Right lobe of liver (tissue), 6 donors: ENCODE measurements around the gene MRAP. TPM values are rescaled to one million over a fixed set of nuclear protein-coding genes. Genes with fewer than 3 reads are reported as not detected.
A peak's percentile ranks its signal among the peaks of the same experiment; 100 is the strongest.

Experiments used
- ATAC-seq, 4 donors: fragments of 200-7000 bp; cut with Tn5 transposase; one replicate each; pipeline ENCODE4 v1.9.1; 2020; ENCODE audit warnings: mild to moderate bottlenecking in 4 of 4, moderate library complexity in 4 of 4
- DNase-seq, 3 donors: peaks; one replicate each; pipeline ENCODE4 v3.0.0-alpha.2; 2020
- H3K27ac ChIP-seq, 3 donors: fragments of 200-600 bp; one replicate each; pipeline ENCODE4 v1.8.0; 2022
- H3K27me3 ChIP-seq, 2 donors: fragments of 200-600 bp; one replicate each; pipeline ENCODE4 v1.8.0; 2022
- H3K36me3 ChIP-seq, 4 donors: fragments of 200-600 bp; sonication (generic) in 1 of 4; one replicate each; pipeline versions ENCODE4 v1.5.1 to v1.8.0; 2017 to 2022; ENCODE audit warnings: control low read depth in 1 of 4
- H3K4me1 ChIP-seq, 4 donors: fragments of 200-600 bp; sonication (generic) in 1 of 4; one replicate each; pipeline versions ENCODE4 v1.5.1 to v1.8.0; 2017 to 2022; ENCODE audit warnings: control low read depth in 1 of 4
- H3K4me3 ChIP-seq, 3 donors: fragments of 200-600 bp; one replicate each; pipeline ENCODE4 v1.8.0; 2022
- H3K9me3 ChIP-seq, 4 donors: fragments of 200-600 bp; sonication (generic) in 1 of 4; one replicate each; pipeline versions ENCODE4 v1.5.1 to v1.8.0; 2017 to 2022; ENCODE audit warnings: control low read depth in 1 of 4
- POLR2A ChIP-seq: fragments of 450-650 bp; IDR thresholded peaks from one replicate; pipeline ENCODE4 v1.6.1; 2017; ENCODE audit warnings: antibody characterized with exemption, mild to moderate bottlenecking
- WGBS: methylation state at CpG from one replicate; pipeline ENCODE4 v1.1.6; 2018; ENCODE audit warnings: low coverage, low lambda C conversion rate; ENCODE audit not compliant: insufficient coverage; ENCODE audit errors: missing lambda C conversion rate; 5-methylcytosine and 5-hydroxymethylcytosine counted together
- intact Hi-C, 2 donors: fragments of 100-400 bp; cut with DNase I; formaldehyde crosslinking; loops; one replicate each; pipeline versions ENCODE4 v1.11.2 to v1.14.1; 2022
- total RNA-seq, 6 experiments: library from RNA; depleted of rRNA in 2 of 6; stranded (reverse); fragments of >200 nt in 2 of 6; fragmentation: NEBNext Ultra II Directional in 3 of 6; extraction: Animal tissue kit (Norgen Biotek cat#: 25700) in 3 of 6; gene quantifications; one replicate each; pipeline versions ENCODE4 v1.1.0 to v1.2.4, GENCODE V29; 2016 to 2023
- TF ChIP-seq, protein P1 (sequence below), 4 donors: fragments of 200-600 bp in 3 of 4; fragments of 450-650 bp in 1 of 4; IDR thresholded peaks; one replicate each; pipeline versions ENCODE4 v1.5.1 to v1.8.0; 2016 to 2022; ENCODE audit warnings: antibody characterized with exemption in 4 of 4, mild to moderate bottlenecking in 2 of 4
- donor health status: DM: no; HTN: yes; CAD: no.
- donor health status: DM: no; HTN: no; CAD: no.
- donor health status: DM: no; HTN: no; CAD: no.
- donor health status: DM: no; HTN: yes; CAD: no.
- donor health status: DM: no; HTN: yes; CAD: no.

MRAP gene
- total RNA-seq, 6 experiments from 2014 or later = 0.37 to 3.0 (median 1.7) TPM; not detected in 1

- Histone ChIP-seq H3K9me3 (no peaks in the 10 kb centered on the region), H3K27ac (peak within 1 kb of the TSS; percentile 17 to 29 (median 29)), H3K27me3 (no peaks in the 10 kb centered on the region), H3K36me3 (no peaks in the 10 kb centered on the region), H3K4me1 (peaks cover 0 to 18% (median 3%) of the 10 kb centered on the region in 4 donors), H3K4me3 (peak within 1 kb of the TSS; percentile 69 to 90 (median 75))
- peak; percentile 94 to 98 (median 96) for ATAC-seq
- WGBS = under 1% methylated on average over 26 of the region's 69 CpGs
- intact Hi-C loops = no loop called here
- DNase-seq = peak; percentile 94 to 95 (median 94)
- TF ChIP-seq, protein P1, sequence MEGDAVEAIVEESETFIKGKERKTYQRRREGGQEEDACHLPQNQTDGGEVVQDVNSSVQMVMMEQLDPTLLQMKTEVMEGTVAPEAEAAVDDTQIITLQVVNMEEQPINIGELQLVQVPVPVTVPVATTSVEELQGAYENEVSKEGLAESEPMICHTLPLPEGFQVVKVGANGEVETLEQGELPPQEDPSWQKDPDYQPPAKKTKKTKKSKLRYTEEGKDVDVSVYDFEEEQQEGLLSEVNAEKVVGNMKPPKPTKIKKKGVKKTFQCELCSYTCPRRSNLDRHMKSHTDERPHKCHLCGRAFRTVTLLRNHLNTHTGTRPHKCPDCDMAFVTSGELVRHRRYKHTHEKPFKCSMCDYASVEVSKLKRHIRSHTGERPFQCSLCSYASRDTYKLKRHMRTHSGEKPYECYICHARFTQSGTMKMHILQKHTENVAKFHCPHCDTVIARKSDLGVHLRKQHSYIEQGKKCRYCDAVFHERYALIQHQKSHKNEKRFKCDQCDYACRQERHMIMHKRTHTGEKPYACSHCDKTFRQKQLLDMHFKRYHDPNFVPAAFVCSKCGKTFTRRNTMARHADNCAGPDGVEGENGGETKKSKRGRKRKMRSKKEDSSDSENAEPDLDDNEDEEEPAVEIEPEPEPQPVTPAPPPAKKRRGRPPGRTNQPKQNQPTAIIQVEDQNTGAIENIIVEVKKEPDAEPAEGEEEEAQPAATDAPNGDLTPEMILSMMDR (IDR thresholded peaks at IDR 0.05) = no peak
- TF ChIP-seq POLR2A = peak; percentile 30
Observed at GRCh38 chr21:32278518-32279376, 19.9 kb upstream of the MRAP start, which contains the start of gene MIS18A. Gene MIS18A (minus strand): TSS chr21:32279049. CDS start chr21:32279014, 35 bp downstream.

DNA sequence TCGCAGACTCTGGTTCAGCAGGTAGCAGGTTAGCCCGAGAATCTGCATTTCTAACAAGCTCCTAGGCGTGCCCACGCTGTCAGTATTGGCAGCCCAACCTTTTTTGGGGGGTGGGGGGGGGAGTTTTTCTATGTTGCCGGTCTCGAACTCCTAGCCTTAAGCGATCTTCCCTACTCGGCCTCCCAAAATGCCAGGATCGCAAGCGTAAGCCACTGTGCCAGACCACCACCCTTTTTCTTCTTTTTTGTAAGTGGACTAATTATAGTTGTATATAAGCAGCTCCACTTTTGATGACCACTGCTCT is 19.3 kb upstream of the MRAP start:
- no peak for DNase-seq
- Histone ChIP-seq H3K27me3 (no peaks in the 10 kb centered on the region), H3K36me3 (no peaks in the 10 kb centered on the region), H3K27ac (peak overlapping the region; percentile 17 to 29 (median 29)), H3K4me1 (peaks cover 0 to 18% (median 3%) of the 10 kb centered on the region in 4 donors), H3K9me3 (no peaks in the 10 kb centered on the region), H3K4me3 (peak overlapping the region; percentile 69 to 90 (median 75))
- intact Hi-C loops = no loop called here
- 19% methylated on average over 6 of the region's 10 CpGs for WGBS
- no peak for ATAC-seq
- no peak for TF ChIP-seq POLR2A
- TF ChIP-seq, protein P1 (IDR thresholded peaks at IDR 0.05) = no peak

- WGBS = 92% methylated on average over 2 of the region's 7 CpGs
- Histone ChIP-seq H3K27me3 (no peaks in the 10 kb centered on the region), H3K4me3 (no peak overlapping the region), H3K4me1 (peaks cover 0 to 18% (median 3%) of the 10 kb centered on the region in 4 donors), H3K36me3 (no peaks in the 10 kb centered on the region), H3K27ac (no peak overlapping the region), H3K9me3 (no peaks in the 10 kb centered on the region)
- TF ChIP-seq, protein P1 (IDR thresholded peaks at IDR 0.05) = no peak
- TF ChIP-seq POLR2A = no peak
- ATAC-seq (no peak), DNase-seq (no peak)
- intact Hi-C loops = no loop called here
Observed at GRCh38 chr21:32281531-32281930, 17.1 kb upstream of the MRAP start.

GRCh38 chr21:32282992-32283391 is 15.7 kb upstream of the MRAP start:
- WGBS = 77% methylated on average over 3 of the region's 6 CpGs
- H3K9me3 ChIP-seq = no peaks in the 10 kb centered on the region
- H3K36me3 ChIP-seq = no peaks in the 10 kb centered on the region
- no peak overlapping the region for H3K4me3 ChIP-seq
- ATAC-seq = no peak
- TF ChIP-seq, protein P1 (IDR thresholded peaks at IDR 0.05) = no peak
- no peak for TF ChIP-seq POLR2A
- intact Hi-C loops = no loop called here
- peaks cover 0 to 12% (median 3%) of the 10 kb centered on the region in 4 donors for H3K4me1 ChIP-seq
- H3K27ac ChIP-seq = no peak overlapping the region
- no peak for DNase-seq
- no peaks in the 10 kb centered on the region for H3K27me3 ChIP-seq
